Measurements from ENCODE around the gene BRF1.

The BRF1 gene

DNA sequence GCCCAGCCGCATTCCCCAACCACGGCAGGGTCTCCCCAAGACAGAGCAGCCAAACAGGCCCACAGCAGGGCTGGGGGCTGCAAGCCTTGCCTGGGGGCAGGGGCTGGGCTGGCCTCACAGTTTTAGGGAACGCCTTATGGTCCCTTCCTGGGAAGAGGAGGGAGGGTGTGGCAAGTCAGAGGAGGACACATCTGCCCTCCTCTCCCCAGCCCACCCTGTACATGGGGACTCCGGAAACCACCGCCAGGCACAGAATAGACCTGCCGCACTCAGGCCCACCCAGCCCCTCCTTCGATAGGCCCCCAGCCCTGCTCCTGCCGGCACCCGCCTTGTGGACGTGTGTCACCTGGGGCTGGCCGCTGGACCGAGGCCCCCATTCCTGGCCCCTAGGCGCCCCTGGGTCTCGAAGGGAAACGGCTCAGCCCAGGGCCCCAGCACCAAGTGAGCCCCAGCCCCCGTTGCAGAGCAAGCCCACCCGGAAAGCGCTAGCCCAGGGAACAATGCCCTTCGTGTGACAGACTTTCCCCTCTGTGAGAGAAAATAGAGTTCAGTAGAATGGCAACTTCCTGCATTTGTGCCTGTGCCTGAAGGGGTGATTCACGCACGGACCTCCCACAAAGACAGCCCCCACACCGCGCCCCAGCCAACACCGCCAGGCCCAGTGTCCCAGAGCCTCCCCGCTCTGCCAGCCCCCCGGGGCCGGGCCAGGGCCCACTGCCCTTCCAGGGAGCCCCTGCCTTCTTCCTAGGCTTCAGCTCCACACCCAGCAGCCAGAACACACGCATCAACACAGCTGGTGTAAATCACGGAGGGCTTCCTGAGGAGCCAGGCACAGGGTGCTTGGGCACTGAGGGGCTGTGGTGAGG, 107.7 kb downstream of the BRF1 start:
- TF ChIP-seq, protein P1, sequence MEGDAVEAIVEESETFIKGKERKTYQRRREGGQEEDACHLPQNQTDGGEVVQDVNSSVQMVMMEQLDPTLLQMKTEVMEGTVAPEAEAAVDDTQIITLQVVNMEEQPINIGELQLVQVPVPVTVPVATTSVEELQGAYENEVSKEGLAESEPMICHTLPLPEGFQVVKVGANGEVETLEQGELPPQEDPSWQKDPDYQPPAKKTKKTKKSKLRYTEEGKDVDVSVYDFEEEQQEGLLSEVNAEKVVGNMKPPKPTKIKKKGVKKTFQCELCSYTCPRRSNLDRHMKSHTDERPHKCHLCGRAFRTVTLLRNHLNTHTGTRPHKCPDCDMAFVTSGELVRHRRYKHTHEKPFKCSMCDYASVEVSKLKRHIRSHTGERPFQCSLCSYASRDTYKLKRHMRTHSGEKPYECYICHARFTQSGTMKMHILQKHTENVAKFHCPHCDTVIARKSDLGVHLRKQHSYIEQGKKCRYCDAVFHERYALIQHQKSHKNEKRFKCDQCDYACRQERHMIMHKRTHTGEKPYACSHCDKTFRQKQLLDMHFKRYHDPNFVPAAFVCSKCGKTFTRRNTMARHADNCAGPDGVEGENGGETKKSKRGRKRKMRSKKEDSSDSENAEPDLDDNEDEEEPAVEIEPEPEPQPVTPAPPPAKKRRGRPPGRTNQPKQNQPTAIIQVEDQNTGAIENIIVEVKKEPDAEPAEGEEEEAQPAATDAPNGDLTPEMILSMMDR (IDR thresholded peaks at IDR 0.05; ENCODE audit: insufficient read depth, low read length, poor library complexity, severe bottlenecking), result no peak
- no peak for TF ChIP-seq EZH2phosphoT487 (conservative IDR thresholded peaks at IDR 0.05; ENCODE audit: low read length)
- no peaks in the 10 kb centered on the region for H3K79me2 ChIP-seq (ENCODE audit: insufficient read depth, low read length)
- 0 out of 2 replicates have a peak, but pooled peaks cover 1% of the 10 kb centered on the region for H3K9me3 ChIP-seq (ENCODE audit: insufficient read depth, low read length)
- H3K4me3 ChIP-seq (ENCODE audit: insufficient read depth, low read length, poor library complexity, severe bottlenecking), result no peak overlapping the region
- no peaks in the 10 kb centered on the region for H3K27me3 ChIP-seq (ENCODE audit: low read length)
- no peaks in the 10 kb centered on the region for H4K20me1 ChIP-seq (ENCODE audit: low read depth, low read length)
- no peak overlapping the region for H2AFZ ChIP-seq (ENCODE audit: low read depth, low read length, severe bottlenecking)
- no peaks in the 10 kb centered on the region for H3F3A ChIP-seq (ENCODE audit: insufficient read depth)
- no peaks in the 10 kb centered on the region for H3K36me3 ChIP-seq (ENCODE audit: low read length)
- no peak overlapping the region for H3K4me2 ChIP-seq (ENCODE audit: low read depth, low read length, poor library complexity, severe bottlenecking)
- no peaks in the 10 kb centered on the region for H3K9me2 ChIP-seq (replicated peaks; ENCODE audit: insufficient read depth, low read length)
- H3K27ac ChIP-seq (ENCODE audit: low read depth, low read length), result no peak overlapping the region
- no peak overlapping the region for H3K9ac ChIP-seq (ENCODE audit: low read length)

DNA sequence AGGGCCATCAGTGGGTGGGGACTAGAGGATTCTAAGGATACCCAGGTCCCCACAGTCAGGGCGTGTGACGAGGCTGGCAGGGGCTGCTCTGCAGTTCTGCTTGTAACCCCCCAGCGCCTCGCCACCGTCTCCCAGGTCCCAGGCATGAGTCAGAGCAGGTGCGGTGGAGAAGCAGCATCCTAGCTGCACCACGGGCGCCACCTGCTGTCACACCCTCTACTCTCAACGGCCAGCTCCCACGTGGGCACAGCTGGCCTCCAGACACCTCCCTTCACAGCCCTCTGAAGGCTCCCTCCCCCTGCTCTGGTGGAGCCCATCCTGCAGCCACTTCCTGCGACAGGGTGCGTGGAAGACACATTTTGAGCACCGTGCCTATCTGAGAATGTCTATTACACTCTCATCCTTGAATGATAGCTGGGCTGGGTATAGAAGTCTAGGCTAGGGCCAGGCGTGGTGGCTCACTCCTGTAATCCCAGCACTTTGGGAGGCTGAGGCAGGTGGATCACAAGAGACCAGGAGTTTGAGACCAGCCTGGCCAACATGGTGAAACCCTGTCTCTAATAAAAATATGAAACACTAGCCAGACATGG, 112.8 kb downstream of the BRF1 start:
- H3K36me3 ChIP-seq (ENCODE audit: low read length), result no peaks in the 10 kb centered on the region
- H3K79me2 ChIP-seq (ENCODE audit: insufficient read depth, low read length), result no peaks in the 10 kb centered on the region
- no peak overlapping the region for H3K4me2 ChIP-seq (ENCODE audit: low read depth, low read length, poor library complexity, severe bottlenecking)
- H3K4me3 ChIP-seq (ENCODE audit: insufficient read depth, low read length, poor library complexity, severe bottlenecking), result no peak overlapping the region
- H3F3A ChIP-seq (ENCODE audit: insufficient read depth), result no peaks in the 10 kb centered on the region
- no peaks in the 10 kb centered on the region for H3K27me3 ChIP-seq (ENCODE audit: low read length)
- TF ChIP-seq, protein P1 (IDR thresholded peaks at IDR 0.05; ENCODE audit: insufficient read depth, low read length, poor library complexity, severe bottlenecking), result no peak
- TF ChIP-seq EZH2phosphoT487 (conservative IDR thresholded peaks at IDR 0.05; ENCODE audit: low read length), result no peak
- no peak overlapping the region for H3K9ac ChIP-seq (ENCODE audit: low read length)
- no peak overlapping the region for H2AFZ ChIP-seq (ENCODE audit: low read depth, low read length, severe bottlenecking)
- 0 out of 2 replicates have a peak, but pooled peaks cover 5% of the 10 kb centered on the region for H3K9me3 ChIP-seq (ENCODE audit: insufficient read depth, low read length)
- no peaks in the 10 kb centered on the region for H4K20me1 ChIP-seq (ENCODE audit: low read depth, low read length)
- no peaks in the 10 kb centered on the region for H3K9me2 ChIP-seq (replicated peaks; ENCODE audit: insufficient read depth, low read length)
- no peak overlapping the region for H3K27ac ChIP-seq (ENCODE audit: low read depth, low read length)

DNA sequence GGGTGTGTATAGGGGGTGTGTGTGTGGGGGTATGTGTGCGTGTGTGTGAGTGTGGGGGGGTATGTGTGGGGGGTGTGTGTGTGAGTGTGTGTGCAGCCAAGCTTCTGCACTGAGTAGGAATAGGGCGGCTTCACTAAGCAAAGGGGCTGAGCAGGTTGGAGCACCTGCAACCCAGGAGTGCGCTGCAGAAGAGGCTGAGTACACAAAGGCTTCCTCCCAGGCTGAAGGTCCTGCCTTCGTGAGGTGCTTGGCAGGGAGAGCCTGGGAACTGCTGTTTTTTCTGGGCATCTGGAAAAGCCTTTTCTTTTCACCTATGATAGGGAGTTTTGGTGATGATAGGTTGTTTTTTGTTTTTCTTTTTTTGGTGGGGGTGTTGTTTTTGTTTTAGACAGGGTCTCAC, 113.7 kb downstream of the BRF1 start:
- H3F3A ChIP-seq (ENCODE audit: insufficient read depth), result no peaks in the 10 kb centered on the region
- no peak overlapping the region for H3K27ac ChIP-seq (ENCODE audit: low read depth, low read length)
- no peak overlapping the region for H3K4me2 ChIP-seq (ENCODE audit: low read depth, low read length, poor library complexity, severe bottlenecking)
- no peaks in the 10 kb centered on the region for H3K9me2 ChIP-seq (replicated peaks; ENCODE audit: insufficient read depth, low read length)
- H4K20me1 ChIP-seq (ENCODE audit: low read depth, low read length), result no peaks in the 10 kb centered on the region
- no peak overlapping the region for H3K4me3 ChIP-seq (ENCODE audit: insufficient read depth, low read length, poor library complexity, severe bottlenecking)
- H3K27me3 ChIP-seq (ENCODE audit: low read length), result no peaks in the 10 kb centered on the region
- 0 out of 2 replicates have a peak, but pooled peaks cover 5% of the 10 kb centered on the region for H3K9me3 ChIP-seq (ENCODE audit: insufficient read depth, low read length)
- TF ChIP-seq EZH2phosphoT487 (conservative IDR thresholded peaks at IDR 0.05; ENCODE audit: low read length), result no peak
- TF ChIP-seq, protein P1 (IDR thresholded peaks at IDR 0.05; ENCODE audit: insufficient read depth, low read length, poor library complexity, severe bottlenecking), result no peak
- H3K79me2 ChIP-seq (ENCODE audit: insufficient read depth, low read length), result no peaks in the 10 kb centered on the region
- H2AFZ ChIP-seq (ENCODE audit: low read depth, low read length, severe bottlenecking), result no peak overlapping the region
- H3K36me3 ChIP-seq (ENCODE audit: low read length), result no peaks in the 10 kb centered on the region
- no peak overlapping the region for H3K9ac ChIP-seq (ENCODE audit: low read length)

All from SU-DHL-6 (cell line).